Neural progenitor cell (in vitro differentiated cells): Measurements from ENCODE around the gene ZNF385D. TPM values are rescaled to one million over a fixed set of nuclear protein-coding genes. Genes with fewer than 3 reads are reported as not detected.

Experiments used
- DNase-seq: peaks from one replicate; pipeline ENCODE4 v3.0.0-alpha.2; 2016; ENCODE audit warnings: low spot score
- H2AFZ ChIP-seq: fragments of 200-600 bp; sonication (generic); replicated peaks from 2 replicates; pipeline ENCODE4 v1.6.1; 2016; ENCODE audit warnings: antibody characterized with exemption
- H3F3A ChIP-seq: fragments of 200-600 bp; sonication (generic); 2 replicates; pipeline ENCODE4 v1.6.1; 2016; ENCODE audit warnings: antibody characterized with exemption, low read depth
- H3K27ac ChIP-seq: fragments of 200-600 bp; sonication (generic); 2 replicates; pipeline ENCODE4 v1.5.1; 2016; ENCODE audit warnings: mild to moderate bottlenecking
- H3K27me3 ChIP-seq: fragments of 200-600 bp; sonication (generic); 2 replicates; pipeline ENCODE4 v1.6.1; 2016; ENCODE audit warnings: mild to moderate bottlenecking, moderate library complexity
- H3K36me3 ChIP-seq: fragments of 200-600 bp; sonication (generic); 2 replicates; pipeline ENCODE4 v1.5.1; 2016
- H3K4me1 ChIP-seq: fragments of 200-600 bp; sonication (generic); 2 replicates; pipeline ENCODE4 v1.6.1; 2016; ENCODE audit warnings: mixed run types
- H3K4me2 ChIP-seq: fragments of 200-600 bp; sonication (generic); 2 replicates; pipeline ENCODE4 v1.6.1; 2016
- H3K4me3 ChIP-seq: fragments of 200-600 bp; sonication (generic); 2 replicates; pipeline ENCODE4 v1.5.1; 2016
- H3K79me2 ChIP-seq: fragments of 200-600 bp; sonication (generic); 2 replicates; pipeline ENCODE4 v1.6.1; 2016; ENCODE audit warnings: low read depth
- H3K9ac ChIP-seq: fragments of 200-600 bp; sonication (generic); 2 replicates; pipeline ENCODE4 v1.6.1; 2016
- H3K9me3 ChIP-seq: fragments of 200-600 bp; sonication (generic); 2 replicates; pipeline ENCODE4 v1.5.1; 2016; ENCODE audit warnings: low read depth
- H4K20me1 ChIP-seq: fragments of 200-600 bp; sonication (generic); 2 replicates; pipeline ENCODE4 v1.6.1; 2016; ENCODE audit warnings: low read depth
- H3K27ac Mint-ChIP-seq: 3 replicates; pipeline ENCODE4 v1.8.0; 2021; ENCODE audit warnings: mixed read lengths
- H3K27me3 Mint-ChIP-seq: 2 replicates; pipeline ENCODE4 v1.8.0; 2022; ENCODE audit warnings: low read depth, mild to moderate bottlenecking, inconsistent platforms, moderate library complexity, mixed read lengths; ENCODE audit not compliant: insufficient read depth
- H3K36me3 Mint-ChIP-seq: 3 replicates; pipeline ENCODE4 v1.8.0; 2021; ENCODE audit warnings: mixed read lengths
- H3K4me1 Mint-ChIP-seq: 3 replicates; pipeline ENCODE4 v1.8.0; 2021; ENCODE audit warnings: mixed read lengths
- H3K4me3 Mint-ChIP-seq: 3 replicates; pipeline ENCODE4 v1.8.0; 2021; ENCODE audit warnings: mild to moderate bottlenecking, moderate library complexity, mixed read lengths
- H3K9me3 Mint-ChIP-seq: 3 replicates; pipeline ENCODE4 v1.8.0; 2020; ENCODE audit warnings: mixed read lengths
- CTCF ChIP-seq: fragments of 200-600 bp; sonication (generic); IDR thresholded peaks from 2 replicates; pipeline ENCODE4 v1.5.1; 2017; ENCODE audit warnings: antibody characterized with exemption, mild to moderate bottlenecking
- EZH2 ChIP-seq: fragments of 200-600 bp; sonication (generic); IDR thresholded peaks from 2 replicates; pipeline ENCODE4 v1.6.1; 2017; ENCODE audit warnings: antibody characterized with exemption, mild to moderate bottlenecking, moderate library complexity
- EZH2phosphoT487 ChIP-seq: fragments of 200-600 bp; sonication (generic); IDR thresholded peaks from 2 replicates; pipeline ENCODE4 v1.6.1; 2017; ENCODE audit warnings: antibody characterized with exemption
- total RNA-seq: library from RNA; depleted of rRNA; stranded (reverse); fragments of >200 nt; gene quantifications from 2 replicates; pipeline ENCODE4 v1.2.3, GENCODE V29; 2015; ENCODE audit warnings: low replicate concordance

Gene ZNF385D
- total RNA-seq, 1 donor from 2014 or later = 4.4 TPM

- no peaks in the 10 kb centered on the region for H3K79me2 ChIP-seq
- no peaks in the 10 kb centered on the region for H3K36me3 ChIP-seq
- Mint-ChIP-seq H3K36me3 (no peaks in the 10 kb centered on the region), H3K27me3 (no peaks in the 10 kb centered on the region), H3K27ac (no peak overlapping the region), H3K4me3 (no peak overlapping the region), H3K9me3 (no peaks in the 10 kb centered on the region), H3K4me1 (no peaks in the 10 kb centered on the region)
- no peaks in the 10 kb centered on the region for H3K9me3 ChIP-seq
- no peak overlapping the region for H2AFZ ChIP-seq
- no peak overlapping the region for H3K9ac ChIP-seq
- no peaks in the 10 kb centered on the region for H3F3A ChIP-seq
- TF ChIP-seq CTCF (no peak), EZH2 (no peak), EZH2phosphoT487 (no peak)
- no peak overlapping the region for H3K4me2 ChIP-seq
- no peak overlapping the region for H3K27ac ChIP-seq
- H3K4me1 ChIP-seq = no peaks in the 10 kb centered on the region
- no peaks in the 10 kb centered on the region for H3K27me3 ChIP-seq
- DNase-seq = no peak
- H3K4me3 ChIP-seq = no peak overlapping the region
- no peaks in the 10 kb centered on the region for H4K20me1 ChIP-seq
These were observed 286.3 kb downstream of the ZNF385D start for GRCh38 chr3:21464746-21465145.

- H3K9me3 ChIP-seq = no peaks in the 10 kb centered on the region
- Mint-ChIP-seq H3K4me3 (no peak overlapping the region), H3K4me1 (no peaks in the 10 kb centered on the region), H3K9me3 (no peaks in the 10 kb centered on the region), H3K36me3 (no peaks in the 10 kb centered on the region), H3K27me3 (no peaks in the 10 kb centered on the region), H3K27ac (no peak overlapping the region)
- H3K36me3 ChIP-seq = no peaks in the 10 kb centered on the region
- H4K20me1 ChIP-seq = no peaks in the 10 kb centered on the region
- no peak overlapping the region for H3K27ac ChIP-seq
- H3K4me2 ChIP-seq = no peak overlapping the region
- no peak for TF ChIP-seq CTCF
- TF ChIP-seq EZH2phosphoT487 = no peak
- no peak for TF ChIP-seq EZH2
- H3K4me1 ChIP-seq = no peaks in the 10 kb centered on the region
- H3K9ac ChIP-seq = no peak overlapping the region
- no peaks in the 10 kb centered on the region for H3K79me2 ChIP-seq
- H3K27me3 ChIP-seq = no peaks in the 10 kb centered on the region
- no peaks in the 10 kb centered on the region for H3F3A ChIP-seq
- DNase-seq = no peak
- no peak overlapping the region for H3K4me3 ChIP-seq
- H2AFZ ChIP-seq = no peak overlapping the region
These were observed 287.7 kb downstream of the ZNF385D start for GRCh38 chr3:21463319-21463718.

GRCh38 chr3:21462141-21462540 is 288.9 kb downstream of the ZNF385D start:
- Mint-ChIP-seq H3K4me3 (no peak overlapping the region), H3K27ac (no peak overlapping the region), H3K27me3 (peaks cover 2% of the 10 kb centered on the region), H3K36me3 (no peaks in the 10 kb centered on the region), H3K4me1 (no peaks in the 10 kb centered on the region), H3K9me3 (no peaks in the 10 kb centered on the region)
- Histone ChIP-seq H3K27ac (no peak overlapping the region), H3K36me3 (no peaks in the 10 kb centered on the region), H4K20me1 (no peaks in the 10 kb centered on the region), H3K4me2 (no peak overlapping the region), H3K4me1 (no peaks in the 10 kb centered on the region), H3F3A (no peaks in the 10 kb centered on the region), H3K9me3 (no peaks in the 10 kb centered on the region), H3K79me2 (no peaks in the 10 kb centered on the region), H3K27me3 (no peaks in the 10 kb centered on the region), H2AFZ (no peak overlapping the region), H3K9ac (no peak overlapping the region), H3K4me3 (no peak overlapping the region)
- TF ChIP-seq EZH2 (no peak), CTCF (no peak), EZH2phosphoT487 (no peak)
- no peak for DNase-seq
